Fibroblast of villous mesenchyme (primary cell): Measurements from ENCODE around the gene IQCH. TPM values are rescaled to one million over a fixed set of nuclear protein-coding genes. Genes with fewer than 3 reads are reported as not detected.

ENCODE experiments used
- DNase-seq: peaks from one replicate; pipeline ENCODE4 v3.0.0-alpha.2; 2010; ENCODE audit warnings: low read depth
- H3K4me3 ChIP-seq: 2 replicates; pipeline ENCODE4 v1.5.1; 2011; ENCODE audit warnings: low read depth, mild to moderate bottlenecking, low read length
- CTCF ChIP-seq: IDR thresholded peaks from 2 replicates; pipeline ENCODE4 v1.5.1; 2012; ENCODE audit warnings: low read depth, mild to moderate bottlenecking, low read length; ENCODE audit not compliant: insufficient read depth
- total RNA-seq: library from RNA; depleted of rRNA; stranded (reverse); fragments of >200 nt; gene quantifications from 2 replicates; pipeline ENCODE4 v1.2.3, GENCODE V29; 2012

The IQCH gene
- total RNA-seq, 1 donor = 4.7 TPM

GRCh38 chr15:67505675-67506572 is 251.3 kb downstream of the IQCH start:
- DNase-seq = no peak
- no peak overlapping the region for H3K4me3 ChIP-seq
- TF ChIP-seq CTCF = no peak

GRCh38 chr15:67506775-67507747 is 252.5 kb downstream of the IQCH start:
- TF ChIP-seq CTCF = no peak
- peak; percentile 58 for DNase-seq
- no peak overlapping the region for H3K4me3 ChIP-seq

- no peak overlapping the region for H3K4me3 ChIP-seq
- TF ChIP-seq CTCF = no peak
- no peak for DNase-seq
These were observed 253.8 kb downstream of the IQCH start for GRCh38 chr15:67508407-67508806.

- DNase-seq = no peak
- no peak for TF ChIP-seq CTCF
These were observed 255.3 kb downstream of the IQCH start for GRCh38 chr15:67509918-67510317.

GRCh38 chr15:67510597-67511190 is 256.1 kb downstream of the IQCH start:
- no peak overlapping the region for H3K4me3 ChIP-seq
- DNase-seq = peak; percentile 54
- TF ChIP-seq CTCF = no peak

More at GRCh38 chr15:67509918-67510317, 255.3 kb downstream of the IQCH start:
- H3K4me3 ChIP-seq = no peak overlapping the region

- no peak for TF ChIP-seq CTCF
- H3K4me3 ChIP-seq = no peak overlapping the region
- DNase-seq = peak; percentile 13
These were observed 257.0 kb downstream of the IQCH start for GRCh38 chr15:67511606-67512005.
